HG02763 (cell line): ENCODE results near the gene CHMP1A.

Source experiments
- ATAC-seq: cut with Tn5 transposase; IDR thresholded peaks from one replicate; pipeline ENCODE4 v1.9.1; 2021; ENCODE audit warnings: mild to moderate bottlenecking, moderate library complexity; ENCODE audit not compliant: unreplicated experiment

Gene CHMP1A

GRCh38 chr16:89629827-89630610, 27.5 kb downstream of the CHMP1A start:
- no peak for ATAC-seq

GRCh38 chr16:89624777-89625761, 32.4 kb downstream of the CHMP1A start:
- no peak for ATAC-seq

GRCh38 chr16:89623511-89624261, 33.8 kb downstream of the CHMP1A start:
- no peak for ATAC-seq

- no peak for ATAC-seq
These were observed 35.7 kb downstream of the CHMP1A start for GRCh38 chr16:89621698-89622409.

GRCh38 chr16:89621136-89621697, 36.3 kb downstream of the CHMP1A start:
- ATAC-seq, result no peak

GRCh38 chr16:89620406-89620841, 37.1 kb downstream of the CHMP1A start:
- ATAC-seq, result no peak

- ATAC-seq, result no peak
These were observed 37.7 kb downstream of the CHMP1A start for GRCh38 chr16:89619840-89620239.

- ATAC-seq, result no peak
These were observed 39.2 kb downstream of the CHMP1A start for GRCh38 chr16:89618109-89618998.

GRCh38 chr16:89617036-89617435, 40.5 kb downstream of the CHMP1A start:
- no peak for ATAC-seq

- no peak for ATAC-seq
These were observed 40.9 kb downstream of the CHMP1A start for GRCh38 chr16:89616623-89617022.

- ATAC-seq, result no peak
These were observed 41.9 kb downstream of the CHMP1A start for GRCh38 chr16:89615596-89616090.

- ATAC-seq, result no peak
These were observed 42.3 kb downstream of the CHMP1A start for GRCh38 chr16:89615176-89615575.

- no peak for ATAC-seq
These were observed 43.5 kb downstream of the CHMP1A start for GRCh38 chr16:89613954-89614459.

- no peak for ATAC-seq
These were observed 44.1 kb downstream of the CHMP1A start, which contains the start of gene DPEP1 for GRCh38 chr16:89613231-89613953. Gene DPEP1 (plus strand): TSS chr16:89613642. CDS start chr16:89630411, 16,769 bp downstream.

- no peak for ATAC-seq
These were observed 44.9 kb downstream of the CHMP1A start for GRCh38 chr16:89612415-89613166.

- no peak for ATAC-seq
These were observed 47.4 kb downstream of the CHMP1A start for GRCh38 chr16:89610108-89610453.
